Measurements from ENCODE around the gene ATP6V1G1. TPM values are rescaled to one million over a fixed set of nuclear protein-coding genes. Genes with fewer than 3 reads are reported as not detected.
A peak's percentile ranks its signal among the peaks of the same experiment; 100 is the strongest.

ATP6V1G1 gene
- total RNA-seq, 1 donor from 2014 or later = 279 TPM

- Histone ChIP-seq H3K27me3 (ENCODE audit: control insufficient read depth, insufficient read depth, low read length) (no peaks in the 10 kb centered on the region), H3K36me3 (ENCODE audit: control insufficient read depth, insufficient read depth, low read length) (no peaks in the 10 kb centered on the region), H3K4me3 (ENCODE audit: low read depth, low read length) (peak overlapping the region; percentile 51)
- no peak for TF ChIP-seq CTCF (IDR thresholded peaks at IDR 0.05; ENCODE audit: insufficient read depth, low read length, severe bottlenecking)
- FAIRE-seq (no peak), DNase-seq (ENCODE audit: low read depth) (no peak)
These were observed 24.1 kb downstream of the ATP6V1G1 start for GRCh38 chr9:114611516-114612271.

DNA sequence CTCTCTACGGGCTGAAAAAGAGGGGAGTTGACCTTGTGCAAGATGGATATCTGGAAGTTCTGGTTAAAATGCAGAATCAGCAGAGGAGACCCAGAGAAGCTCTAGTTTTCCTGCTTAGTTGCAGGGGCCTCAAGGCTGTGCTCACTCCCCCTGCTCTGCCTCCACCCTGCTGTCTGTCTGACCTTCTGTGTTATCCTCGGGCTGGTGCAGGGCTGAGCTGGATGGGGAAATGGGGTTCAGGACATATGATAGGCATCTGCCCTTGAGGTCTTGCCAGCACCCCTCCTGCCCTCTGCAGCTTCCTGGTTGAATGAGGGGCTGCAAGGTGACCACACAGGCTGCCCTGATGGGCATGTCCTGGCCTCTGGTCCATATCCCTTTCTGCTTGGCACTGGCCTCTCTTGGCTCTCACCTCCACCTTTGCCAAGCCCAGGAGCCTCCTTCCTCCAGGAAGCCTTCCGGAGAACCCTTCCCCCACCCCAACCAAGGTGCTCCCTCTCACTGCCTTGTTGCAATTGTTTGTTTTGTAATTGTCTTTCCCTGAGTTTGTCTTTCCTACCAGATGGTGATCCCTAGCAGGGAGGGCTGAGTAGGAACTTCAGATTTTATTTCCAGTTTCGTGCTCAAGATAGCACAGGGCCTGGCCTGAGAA, 24.8 kb downstream of the ATP6V1G1 start:
- peak overlapping the region; percentile 51 for H3K4me3 ChIP-seq (ENCODE audit: low read depth, low read length)
- no peak for DNase-seq (ENCODE audit: low read depth)
- no peaks in the 10 kb centered on the region for H3K36me3 ChIP-seq (ENCODE audit: control insufficient read depth, insufficient read depth, low read length)
- no peak for TF ChIP-seq CTCF (IDR thresholded peaks at IDR 0.05; ENCODE audit: insufficient read depth, low read length, severe bottlenecking)
- no peak for FAIRE-seq
- no peaks in the 10 kb centered on the region for H3K27me3 ChIP-seq (ENCODE audit: control insufficient read depth, insufficient read depth, low read length)

DNA sequence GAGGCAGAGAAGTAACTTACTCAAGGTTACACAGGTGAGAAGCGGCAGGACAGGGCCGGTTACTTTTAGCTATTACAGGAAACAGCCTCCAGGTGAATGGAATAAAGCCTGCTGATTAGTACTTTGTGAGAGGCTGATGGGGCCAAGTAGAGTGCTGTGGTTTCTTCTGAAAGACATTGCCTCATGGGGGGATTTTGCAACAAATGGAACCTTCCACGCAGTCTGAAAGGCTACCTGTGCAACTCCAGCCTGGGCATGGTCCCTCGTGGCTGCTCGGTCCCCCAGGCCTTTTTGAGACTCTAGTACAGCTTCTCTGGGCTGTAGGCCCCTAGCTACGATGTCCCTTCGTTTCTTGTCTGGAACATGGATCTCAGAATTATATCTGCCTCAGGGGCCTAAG, 25.5 kb downstream of the ATP6V1G1 start:
- TF ChIP-seq CTCF (IDR thresholded peaks at IDR 0.05; ENCODE audit: insufficient read depth, low read length, severe bottlenecking) = no peak
- DNase-seq (ENCODE audit: low read depth) = no peak
- Histone ChIP-seq H3K4me3 (ENCODE audit: low read depth, low read length) (no peak overlapping the region), H3K27me3 (ENCODE audit: control insufficient read depth, insufficient read depth, low read length) (no peaks in the 10 kb centered on the region), H3K36me3 (ENCODE audit: control insufficient read depth, insufficient read depth, low read length) (peaks cover 1% of the 10 kb centered on the region)
- FAIRE-seq = no peak

GRCh38 chr9:114613919-114614318, 26.4 kb downstream of the ATP6V1G1 start:
- Histone ChIP-seq H3K36me3 (ENCODE audit: control insufficient read depth, insufficient read depth, low read length) (peaks cover 2% of the 10 kb centered on the region), H3K27me3 (ENCODE audit: control insufficient read depth, insufficient read depth, low read length) (no peaks in the 10 kb centered on the region), H3K4me3 (ENCODE audit: low read depth, low read length) (no peak overlapping the region)
- TF ChIP-seq CTCF (IDR thresholded peaks at IDR 0.05; ENCODE audit: insufficient read depth, low read length, severe bottlenecking) = no peak
- FAIRE-seq (no peak), DNase-seq (ENCODE audit: low read depth) (no peak)

DNA sequence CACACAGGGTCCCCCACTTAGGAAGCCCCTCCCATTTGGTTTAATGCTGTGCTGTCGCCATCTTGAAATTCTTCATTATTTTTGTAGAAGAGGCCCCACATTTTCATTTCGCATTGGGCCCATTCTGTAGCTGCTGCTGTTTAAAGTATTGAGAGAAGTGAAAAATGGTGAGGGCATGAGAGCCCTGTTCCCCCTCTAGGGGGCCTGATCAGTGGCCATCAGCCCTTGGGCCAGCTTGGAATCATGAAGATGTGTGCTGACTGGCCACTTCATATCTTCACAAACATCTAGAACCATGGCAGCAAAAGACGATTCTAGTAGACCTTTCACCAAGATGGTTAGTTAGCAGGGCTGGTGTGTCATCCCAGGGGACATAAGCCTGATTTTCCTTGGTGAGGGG, 26.8 kb downstream of the ATP6V1G1 start:
- no peak for TF ChIP-seq CTCF (IDR thresholded peaks at IDR 0.05; ENCODE audit: insufficient read depth, low read length, severe bottlenecking)
- H3K27me3 ChIP-seq (ENCODE audit: control insufficient read depth, insufficient read depth, low read length) = no peaks in the 10 kb centered on the region
- FAIRE-seq = no peak
- H3K36me3 ChIP-seq (ENCODE audit: control insufficient read depth, insufficient read depth, low read length) = peaks cover 2% of the 10 kb centered on the region
- no peak for DNase-seq (ENCODE audit: low read depth)
- H3K4me3 ChIP-seq (ENCODE audit: low read depth, low read length) = no peak overlapping the region

Measured in bronchial epithelial cell (primary cell).